ENCODE data around the gene GPR108. TPM values are rescaled to one million over a fixed set of nuclear protein-coding genes. Genes with fewer than 3 reads are reported as not detected.
A peak's percentile ranks its signal among the peaks of the same experiment; 100 is the strongest.

Gene GPR108
- total and polyA plus RNA-seq, 2 of the 13 experiments (the other 11 are each of a cell fraction or from before 2014, with no cell fraction given) = 36.4 to 63.0 TPM

DNA sequence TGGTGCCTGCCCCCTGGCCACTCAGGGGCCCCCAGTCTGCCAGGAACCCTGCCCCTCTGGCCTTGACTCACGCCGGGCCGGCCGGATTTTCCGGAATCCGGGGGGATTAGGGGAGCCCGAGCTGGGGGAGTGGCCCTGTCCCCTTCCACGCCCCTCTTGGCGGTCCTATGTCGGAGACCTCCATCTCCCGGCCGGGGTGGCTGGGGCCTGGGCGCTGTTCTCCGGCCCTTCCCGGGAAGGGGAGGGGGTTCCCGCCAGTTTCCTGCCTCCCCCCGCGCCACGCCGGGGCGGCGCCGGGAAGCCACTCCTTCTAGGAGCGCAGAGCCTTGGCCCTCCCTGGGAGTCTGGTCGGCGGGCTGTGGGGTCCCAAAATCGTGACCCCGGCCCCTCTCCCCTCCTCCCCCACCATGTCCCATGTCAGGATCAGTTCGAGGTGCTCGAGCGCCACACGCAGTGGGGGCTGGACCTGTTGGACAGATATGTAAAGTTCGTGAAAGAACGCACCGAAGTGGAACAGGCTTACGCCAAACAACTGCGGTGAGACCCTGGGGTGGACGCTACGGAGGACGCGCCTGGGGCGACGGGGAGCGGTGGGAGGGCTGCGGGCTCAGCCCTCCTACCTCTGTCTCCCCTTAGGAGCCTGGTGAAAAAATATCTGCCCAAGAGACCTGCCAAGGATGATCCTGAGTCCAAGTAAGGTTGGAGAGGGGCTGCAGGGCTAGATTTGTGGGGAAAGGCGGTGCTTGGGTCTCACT, 3.4 kb upstream of the GPR108 start (continued):
- TF ChIP-seq SRSF9 (IDR thresholded peaks at IDR 0.05; ENCODE audit: borderline replicate concordance, insufficient read depth, low read depth, low read length, poor library complexity, severe bottlenecking) = no peak
- no peak for TF ChIP-seq ZNF207 (IDR thresholded peaks at IDR 0.05; ENCODE audit: borderline replicate concordance)
- TF ChIP-seq FOSL2 (CRISPR knock-in tag; IDR thresholded peaks at IDR 0.05) = 0 out of 2 replicates have a peak, but pooled peaks have one; percentile 19
- TF ChIP-seq, protein P1, sequence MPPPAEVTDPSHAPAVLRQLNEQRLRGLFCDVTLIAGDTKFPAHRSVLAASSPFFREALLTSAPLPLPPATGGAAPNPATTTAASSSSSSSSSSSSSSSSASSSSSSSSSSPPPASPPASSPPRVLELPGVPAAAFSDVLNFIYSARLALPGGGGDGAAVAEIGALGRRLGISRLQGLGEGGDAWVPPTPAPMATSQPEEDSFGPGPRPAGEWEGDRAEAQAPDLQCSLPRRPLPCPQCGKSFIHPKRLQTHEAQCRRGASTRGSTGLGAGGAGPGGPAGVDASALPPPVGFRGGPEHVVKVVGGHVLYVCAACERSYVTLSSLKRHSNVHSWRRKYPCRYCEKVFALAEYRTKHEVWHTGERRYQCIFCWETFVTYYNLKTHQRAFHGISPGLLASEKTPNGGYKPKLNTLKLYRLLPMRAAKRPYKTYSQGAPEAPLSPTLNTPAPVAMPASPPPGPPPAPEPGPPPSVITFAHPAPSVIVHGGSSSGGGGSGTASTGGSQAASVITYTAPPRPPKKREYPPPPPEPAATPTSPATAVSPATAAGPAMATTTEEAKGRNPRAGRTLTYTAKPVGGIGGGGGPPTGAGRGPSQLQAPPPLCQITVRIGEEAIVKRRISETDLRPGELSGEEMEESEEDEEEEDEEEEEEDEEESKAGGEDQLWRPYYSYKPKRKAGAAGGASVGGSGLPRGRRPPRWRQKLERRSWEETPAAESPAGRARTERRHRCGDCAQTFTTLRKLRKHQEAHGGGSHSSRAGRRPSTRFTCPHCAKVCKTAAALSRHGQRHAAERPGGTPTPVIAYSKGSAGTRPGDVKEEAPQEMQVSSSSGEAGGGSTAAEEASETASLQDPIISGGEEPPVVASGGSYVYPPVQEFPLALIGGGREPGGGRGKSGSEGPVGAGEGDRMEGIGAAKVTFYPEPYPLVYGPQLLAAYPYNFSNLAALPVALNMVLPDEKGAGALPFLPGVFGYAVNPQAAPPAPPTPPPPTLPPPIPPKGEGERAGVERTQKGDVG (CRISPR knock-in tag; IDR thresholded peaks at IDR 0.05; ENCODE audit: borderline replicate concordance) = no peak
- TF ChIP-seq HOXA7 (CRISPR knock-in tag; IDR thresholded peaks at IDR 0.05) = no peak
- no peak for TF ChIP-seq SOX6 (IDR thresholded peaks at IDR 0.05)
- peak; percentile 21; the same call in 1 of the 2 replicates for TF ChIP-seq SOX6 (CRISPR knock-in tag; IDR thresholded peaks at IDR 0.05)
- peak; percentile 69; the same call in 1 of the 2 replicates for TF ChIP-seq YEATS2 (CRISPR knock-in tag; IDR thresholded peaks at IDR 0.05; ENCODE audit: borderline replicate concordance)
- TF ChIP-seq HDAC2 (CRISPR knock-in tag; IDR thresholded peaks at IDR 0.05) = no peak
- peak; percentile 10; the same call in 1 of the 2 replicates for TF ChIP-seq SP5 (CRISPR knock-in tag; IDR thresholded peaks at IDR 0.05; ENCODE audit: borderline replicate concordance, low read depth)
- TF ChIP-seq, protein P2, sequence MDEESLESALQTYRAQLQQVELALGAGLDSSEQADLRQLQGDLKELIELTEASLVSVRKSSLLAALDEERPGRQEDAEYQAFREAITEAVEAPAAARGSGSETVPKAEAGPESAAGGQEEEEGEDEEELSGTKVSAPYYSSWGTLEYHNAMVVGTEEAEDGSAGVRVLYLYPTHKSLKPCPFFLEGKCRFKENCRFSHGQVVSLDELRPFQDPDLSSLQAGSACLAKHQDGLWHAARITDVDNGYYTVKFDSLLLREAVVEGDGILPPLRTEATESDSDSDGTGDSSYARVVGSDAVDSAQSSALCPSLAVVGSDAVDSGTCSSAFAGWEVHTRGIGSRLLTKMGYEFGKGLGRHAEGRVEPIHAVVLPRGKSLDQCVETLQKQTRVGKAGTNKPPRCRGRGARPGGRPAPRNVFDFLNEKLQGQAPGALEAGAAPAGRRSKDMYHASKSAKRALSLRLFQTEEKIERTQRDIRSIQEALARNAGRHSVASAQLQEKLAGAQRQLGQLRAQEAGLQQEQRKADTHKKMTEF (CRISPR knock-in tag; IDR thresholded peaks at IDR 0.05) = peak; percentile 27; the same call in 1 of the 2 replicates
- TF ChIP-seq ISL2 (CRISPR knock-in tag; IDR thresholded peaks at IDR 0.05) = no peak
- TF ChIP-seq SNRNP70 (IDR thresholded peaks at IDR 0.05; ENCODE audit: low read depth, low read length) = no peak
- TF ChIP-seq NR2C2 (CRISPR knock-in tag; IDR thresholded peaks at IDR 0.05; ENCODE audit: borderline replicate concordance) = no peak; the same call in 1 of the 2 replicates
- TF ChIP-seq YY1 (IDR thresholded peaks at IDR 0.05; ENCODE audit: insufficient read depth, insufficient replicate concordance, low read depth, low read length) = peak; percentile 22
- TF ChIP-seq ZNF850 (CRISPR knock-in tag; conservative IDR thresholded peaks at IDR 0.05) = no peak
- no peak for TF ChIP-seq TMF1 (CRISPR knock-in tag; IDR thresholded peaks at IDR 0.05; ENCODE audit: low read depth)
- TF ChIP-seq, protein P3, sequence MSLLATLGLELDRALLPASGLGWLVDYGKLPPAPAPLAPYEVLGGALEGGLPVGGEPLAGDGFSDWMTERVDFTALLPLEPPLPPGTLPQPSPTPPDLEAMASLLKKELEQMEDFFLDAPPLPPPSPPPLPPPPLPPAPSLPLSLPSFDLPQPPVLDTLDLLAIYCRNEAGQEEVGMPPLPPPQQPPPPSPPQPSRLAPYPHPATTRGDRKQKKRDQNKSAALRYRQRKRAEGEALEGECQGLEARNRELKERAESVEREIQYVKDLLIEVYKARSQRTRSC (CRISPR knock-in tag; IDR thresholded peaks at IDR 0.05; ENCODE audit: low read depth) = no peak
- TF ChIP-seq RCOR2 (CRISPR knock-in tag; IDR thresholded peaks at IDR 0.05) = no peak
- no peak for TF ChIP-seq NFE2L2 (IDR thresholded peaks at IDR 0.05; ENCODE audit: low read length)
- TF ChIP-seq, protein P4, sequence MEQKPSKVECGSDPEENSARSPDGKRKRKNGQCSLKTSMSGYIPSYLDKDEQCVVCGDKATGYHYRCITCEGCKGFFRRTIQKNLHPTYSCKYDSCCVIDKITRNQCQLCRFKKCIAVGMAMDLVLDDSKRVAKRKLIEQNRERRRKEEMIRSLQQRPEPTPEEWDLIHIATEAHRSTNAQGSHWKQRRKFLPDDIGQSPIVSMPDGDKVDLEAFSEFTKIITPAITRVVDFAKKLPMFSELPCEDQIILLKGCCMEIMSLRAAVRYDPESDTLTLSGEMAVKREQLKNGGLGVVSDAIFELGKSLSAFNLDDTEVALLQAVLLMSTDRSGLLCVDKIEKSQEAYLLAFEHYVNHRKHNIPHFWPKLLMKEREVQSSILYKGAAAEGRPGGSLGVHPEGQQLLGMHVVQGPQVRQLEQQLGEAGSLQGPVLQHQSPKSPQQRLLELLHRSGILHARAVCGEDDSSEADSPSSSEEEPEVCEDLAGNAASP (CRISPR knock-in tag; IDR thresholded peaks at IDR 0.05; ENCODE audit: borderline replicate concordance) = peak; percentile 54
- TF ChIP-seq, protein P5, sequence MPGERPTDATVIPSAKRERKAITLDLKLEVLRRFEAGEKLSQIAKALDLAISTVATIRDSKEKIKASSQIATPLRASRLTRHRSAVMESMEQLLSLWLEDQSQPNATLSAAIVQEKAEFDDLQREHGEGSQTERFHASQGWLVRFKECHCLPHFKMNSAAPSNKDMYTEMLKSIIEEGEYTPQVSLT (CRISPR knock-in tag; IDR thresholded peaks at IDR 0.05; ENCODE audit: borderline replicate concordance, low read depth) = no peak
- no peak for TF ChIP-seq RNF2 (conservative IDR thresholded peaks at IDR 0.05; ENCODE audit: low read depth)
